Neural progenitor cell (in vitro differentiated cells): ENCODE results near the gene ASZ1. TPM values are rescaled to one million over a fixed set of nuclear protein-coding genes. Genes with fewer than 3 reads are reported as not detected.

Source experiments
- DNase-seq: peaks from one replicate; pipeline ENCODE4 v3.0.0-alpha.2; 2016; ENCODE audit warnings: low spot score
- H2AFZ ChIP-seq: fragments of 200-600 bp; sonication (generic); replicated peaks from 2 replicates; pipeline ENCODE4 v1.6.1; 2016; ENCODE audit warnings: antibody characterized with exemption
- H3F3A ChIP-seq: fragments of 200-600 bp; sonication (generic); 2 replicates; pipeline ENCODE4 v1.6.1; 2016; ENCODE audit warnings: antibody characterized with exemption, low read depth
- H3K27ac ChIP-seq: fragments of 200-600 bp; sonication (generic); 2 replicates; pipeline ENCODE4 v1.5.1; 2016; ENCODE audit warnings: mild to moderate bottlenecking
- H3K27me3 ChIP-seq: fragments of 200-600 bp; sonication (generic); 2 replicates; pipeline ENCODE4 v1.6.1; 2016; ENCODE audit warnings: mild to moderate bottlenecking, moderate library complexity
- H3K36me3 ChIP-seq: fragments of 200-600 bp; sonication (generic); 2 replicates; pipeline ENCODE4 v1.5.1; 2016
- H3K4me1 ChIP-seq: fragments of 200-600 bp; sonication (generic); 2 replicates; pipeline ENCODE4 v1.6.1; 2016; ENCODE audit warnings: mixed run types
- H3K4me2 ChIP-seq: fragments of 200-600 bp; sonication (generic); 2 replicates; pipeline ENCODE4 v1.6.1; 2016
- H3K4me3 ChIP-seq: fragments of 200-600 bp; sonication (generic); 2 replicates; pipeline ENCODE4 v1.5.1; 2016
- H3K79me2 ChIP-seq: fragments of 200-600 bp; sonication (generic); 2 replicates; pipeline ENCODE4 v1.6.1; 2016; ENCODE audit warnings: low read depth
- H3K9ac ChIP-seq: fragments of 200-600 bp; sonication (generic); 2 replicates; pipeline ENCODE4 v1.6.1; 2016
- H3K9me3 ChIP-seq: fragments of 200-600 bp; sonication (generic); 2 replicates; pipeline ENCODE4 v1.5.1; 2016; ENCODE audit warnings: low read depth
- H4K20me1 ChIP-seq: fragments of 200-600 bp; sonication (generic); 2 replicates; pipeline ENCODE4 v1.6.1; 2016; ENCODE audit warnings: low read depth
- H3K27ac Mint-ChIP-seq: 3 replicates; pipeline ENCODE4 v1.8.0; 2021; ENCODE audit warnings: mixed read lengths
- H3K27me3 Mint-ChIP-seq: 2 replicates; pipeline ENCODE4 v1.8.0; 2022; ENCODE audit warnings: low read depth, mild to moderate bottlenecking, inconsistent platforms, moderate library complexity, mixed read lengths; ENCODE audit not compliant: insufficient read depth
- H3K36me3 Mint-ChIP-seq: 3 replicates; pipeline ENCODE4 v1.8.0; 2021; ENCODE audit warnings: mixed read lengths
- H3K4me1 Mint-ChIP-seq: 3 replicates; pipeline ENCODE4 v1.8.0; 2021; ENCODE audit warnings: mixed read lengths
- H3K4me3 Mint-ChIP-seq: 3 replicates; pipeline ENCODE4 v1.8.0; 2021; ENCODE audit warnings: mild to moderate bottlenecking, moderate library complexity, mixed read lengths
- H3K9me3 Mint-ChIP-seq: 3 replicates; pipeline ENCODE4 v1.8.0; 2020; ENCODE audit warnings: mixed read lengths
- CTCF ChIP-seq: fragments of 200-600 bp; sonication (generic); IDR thresholded peaks from 2 replicates; pipeline ENCODE4 v1.5.1; 2017; ENCODE audit warnings: antibody characterized with exemption, mild to moderate bottlenecking
- EZH2 ChIP-seq: fragments of 200-600 bp; sonication (generic); IDR thresholded peaks from 2 replicates; pipeline ENCODE4 v1.6.1; 2017; ENCODE audit warnings: antibody characterized with exemption, mild to moderate bottlenecking, moderate library complexity
- EZH2phosphoT487 ChIP-seq: fragments of 200-600 bp; sonication (generic); IDR thresholded peaks from 2 replicates; pipeline ENCODE4 v1.6.1; 2017; ENCODE audit warnings: antibody characterized with exemption
- total RNA-seq: library from RNA; depleted of rRNA; stranded (reverse); fragments of >200 nt; gene quantifications from 2 replicates; pipeline ENCODE4 v1.2.3, GENCODE V29; 2015; ENCODE audit warnings: low replicate concordance

Gene ASZ1
- total RNA-seq, 1 donor from 2014 or later: not detected

GRCh38 chr7:117412390-117412789 is 14.9 kb downstream of the ASZ1 start:
- no peak overlapping the region for H2AFZ ChIP-seq
- no peaks in the 10 kb centered on the region for H3K27me3 ChIP-seq
- Mint-ChIP-seq H3K27ac (no peak overlapping the region), H3K27me3 (peaks cover 2% of the 10 kb centered on the region), H3K4me1 (no peaks in the 10 kb centered on the region), H3K9me3 (peaks cover 2% of the 10 kb centered on the region), H3K4me3 (no peak overlapping the region), H3K36me3 (no peaks in the 10 kb centered on the region)
- no peaks in the 10 kb centered on the region for H3K36me3 ChIP-seq
- H3K9ac ChIP-seq: no peak overlapping the region
- H3K27ac ChIP-seq: no peak overlapping the region
- no peak overlapping the region for H3K4me2 ChIP-seq
- no peaks in the 10 kb centered on the region for H3K9me3 ChIP-seq
- no peaks in the 10 kb centered on the region for H3K4me1 ChIP-seq
- no peaks in the 10 kb centered on the region for H3F3A ChIP-seq
- no peaks in the 10 kb centered on the region for H4K20me1 ChIP-seq
- no peak overlapping the region for H3K4me3 ChIP-seq
- no peak for TF ChIP-seq CTCF
- no peak for TF ChIP-seq EZH2
- no peaks in the 10 kb centered on the region for H3K79me2 ChIP-seq
- DNase-seq: no peak

GRCh38 chr7:117411539-117411938 is 15.8 kb downstream of the ASZ1 start:
- H4K20me1 ChIP-seq: no peaks in the 10 kb centered on the region
- no peak overlapping the region for H3K9ac ChIP-seq
- no peak overlapping the region for H3K4me2 ChIP-seq
- Mint-ChIP-seq H3K9me3 (peaks cover 2% of the 10 kb centered on the region), H3K4me3 (no peak overlapping the region), H3K27ac (no peak overlapping the region), H3K4me1 (no peaks in the 10 kb centered on the region), H3K27me3 (peaks cover 2% of the 10 kb centered on the region), H3K36me3 (no peaks in the 10 kb centered on the region)
- no peaks in the 10 kb centered on the region for H3F3A ChIP-seq
- H3K27ac ChIP-seq: no peak overlapping the region
- H2AFZ ChIP-seq: no peak overlapping the region
- H3K4me3 ChIP-seq: no peak overlapping the region
- DNase-seq: no peak
- H3K9me3 ChIP-seq: no peaks in the 10 kb centered on the region
- H3K27me3 ChIP-seq: no peaks in the 10 kb centered on the region
- TF ChIP-seq EZH2phosphoT487: no peak
- no peak for TF ChIP-seq CTCF
- H3K79me2 ChIP-seq: no peaks in the 10 kb centered on the region
- H3K36me3 ChIP-seq: no peaks in the 10 kb centered on the region
- no peaks in the 10 kb centered on the region for H3K4me1 ChIP-seq

GRCh38 chr7:117408831-117409230 is 18.5 kb downstream of the ASZ1 start:
- Histone ChIP-seq H3K4me3 (no peak overlapping the region), H3F3A (no peaks in the 10 kb centered on the region), H3K27ac (no peak overlapping the region), H2AFZ (no peak overlapping the region), H3K27me3 (no peaks in the 10 kb centered on the region), H3K9me3 (no peaks in the 10 kb centered on the region), H4K20me1 (no peaks in the 10 kb centered on the region), H3K9ac (no peak overlapping the region), H3K36me3 (no peaks in the 10 kb centered on the region), H3K4me2 (no peak overlapping the region), H3K79me2 (no peaks in the 10 kb centered on the region), H3K4me1 (no peaks in the 10 kb centered on the region)
- H3K9me3 Mint-ChIP-seq: no peaks in the 10 kb centered on the region
- no peak overlapping the region for H3K4me3 Mint-ChIP-seq
- no peak for DNase-seq
- H3K27ac Mint-ChIP-seq: no peak overlapping the region
- no peaks in the 10 kb centered on the region for H3K36me3 Mint-ChIP-seq
- no peaks in the 10 kb centered on the region for H3K27me3 Mint-ChIP-seq
- TF ChIP-seq EZH2 (no peak), EZH2phosphoT487 (no peak), CTCF (no peak)
- H3K4me1 Mint-ChIP-seq: no peaks in the 10 kb centered on the region

GRCh38 chr7:117405519-117405918 is 21.8 kb downstream of the ASZ1 start:
- H3K27me3 ChIP-seq: no peaks in the 10 kb centered on the region
- no peaks in the 10 kb centered on the region for H3K79me2 ChIP-seq
- H3K9me3 ChIP-seq: no peaks in the 10 kb centered on the region
- peak; percentile 7 for DNase-seq
- H3K9ac ChIP-seq: no peak overlapping the region
- no peaks in the 10 kb centered on the region for H3K27me3 Mint-ChIP-seq
- no peaks in the 10 kb centered on the region for H3K36me3 ChIP-seq
- TF ChIP-seq CTCF: peak; percentile 24
- no peak for TF ChIP-seq EZH2phosphoT487
- H3K4me3 ChIP-seq: no peak overlapping the region
- no peaks in the 10 kb centered on the region for H3K36me3 Mint-ChIP-seq
- H4K20me1 ChIP-seq: no peaks in the 10 kb centered on the region
- no peaks in the 10 kb centered on the region for H3F3A ChIP-seq
- H3K9me3 Mint-ChIP-seq: no peaks in the 10 kb centered on the region
- H2AFZ ChIP-seq: no peak overlapping the region
- H3K27ac Mint-ChIP-seq: no peak overlapping the region
- H3K4me3 Mint-ChIP-seq: no peak overlapping the region
- H3K4me2 ChIP-seq: no peak overlapping the region
- no peak overlapping the region for H3K27ac ChIP-seq
- H3K4me1 Mint-ChIP-seq: no peaks in the 10 kb centered on the region
- H3K4me1 ChIP-seq: no peaks in the 10 kb centered on the region
